A549 (cell line): ENCODE measurements around the gene TSFM.

Experiments
- CTCF ChIP-seq: fragments of >200 bp; sonication (Bioruptor Twin); formaldehyde crosslinking; IDR thresholded peaks from 3 replicates; pipeline ENCODE4 v1.5.1; 2016
- MAFK ChIP-seq: fragments of 450-650 bp; IDR thresholded peaks from 2 replicates; pipeline ENCODE4 v1.6.1; 2014; ENCODE audit not compliant: partially characterized antibody
- REST ChIP-seq: fragments of 200-600 bp; sonication (generic); IDR thresholded peaks from 2 replicates; pipeline ENCODE4 v1.6.1; 2016; ENCODE audit warnings: antibody characterized with exemption, mild to moderate bottlenecking, moderate library complexity

DNA sequence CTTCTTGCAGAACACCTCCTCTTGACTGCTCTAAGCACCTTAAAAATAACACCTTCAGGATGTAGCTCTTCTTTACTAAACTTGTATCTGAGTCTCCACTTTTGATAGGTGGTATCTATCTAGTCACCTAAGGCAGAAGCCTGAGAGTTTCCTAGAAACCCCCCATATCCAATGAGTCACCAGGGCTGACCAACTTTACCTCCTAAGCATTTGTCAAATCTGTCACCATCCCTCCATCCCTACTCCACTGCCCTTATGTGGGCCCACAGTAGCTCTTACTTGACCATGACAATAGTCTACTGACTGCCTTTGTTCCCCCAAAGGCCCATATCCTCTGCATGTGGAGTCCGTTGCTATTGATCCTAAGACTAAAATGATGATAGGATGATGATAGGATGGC lies 20.0 kb downstream of the TSFM start:
- TF ChIP-seq REST (no peak), CTCF (no peak), MAFK (no peak)
